ENCODE data around the gene GXYLT1. TPM values are rescaled to one million over a fixed set of nuclear protein-coding genes. Genes with fewer than 3 reads are reported as not detected.

The GXYLT1 gene
- polyA plus RNA-seq, 1 of the 3 experiments (the other 2 are of a cell fraction): 5.0 TPM

- DNase-seq: no peak
- POLR2A ChIA-PET: no interaction called here
- Histone ChIP-seq H4K20me1 (ENCODE audit: insufficient read depth) (no peaks in the 10 kb centered on the region), H3K9ac (no peak overlapping the region), H3K79me2 (ENCODE audit: insufficient read depth) (no peaks in the 10 kb centered on the region; the same call in 1 of the 2 replicates), H3K4me2 (0 out of 2 replicates have a peak overlapping the region, but pooled peaks have one; percentile 15), H3F3A (replicated peaks; ENCODE audit: insufficient read depth) (peaks cover 18% of the 10 kb centered on the region), H3K36me3 (replicated peaks in 1 of 2; ENCODE audit: control insufficient read depth in 1 of 2, insufficient read depth in 2 of 2, low read length in 1 of 2) (peaks cover 34 to 35% of the 10 kb centered on the region in 2 experiments), H3K27me3 (ENCODE audit: insufficient read depth) (no peaks in the 10 kb centered on the region), H3K9me2 (no peaks in the 10 kb centered on the region), H3K4me3 (ENCODE audit: low read depth in 2 of 2, low read length in 1 of 2) (no peak overlapping the region), H3K4me1 (ENCODE audit: control insufficient read depth in 1 of 2, insufficient read depth in 2 of 2, low read depth in 1 of 2, low read length in 1 of 2) (peaks cover 0 to 23% of the 10 kb centered on the region in 2 experiments; a peak in 2 of 4 replicates), H2AFZ (ENCODE audit: low read depth) (no peak overlapping the region), H3K27ac (ENCODE audit: low read depth in 2 of 2, low read length in 1 of 2) (0 out of 4 replicates have a peak overlapping the region, but pooled peaks of 1 of the 2 experiments have one; percentile 21), H3K9me3 (no peaks in the 10 kb centered on the region)
- CTCF ChIA-PET: no interaction called here
- TF ChIP-seq CHD2 (IDR thresholded peaks at IDR 0.05; ENCODE audit: low read length, partially characterized antibody) (no peak), PBX3 (IDR thresholded peaks at IDR 0.05) (no peak), REST (IDR thresholded peaks at IDR 0.05; ENCODE audit: low read depth, low read length) (no peak), MEF2A (IDR thresholded peaks at IDR 0.05; ENCODE audit: borderline replicate concordance, low read depth) (no peak), FOXJ3 (CRISPR knock-in tag; IDR thresholded peaks at IDR 0.05) (no peak), TEAD4 (IDR thresholded peaks at IDR 0.05; ENCODE audit: borderline replicate concordance, insufficient read depth) (no peak), ELF1 (IDR thresholded peaks at IDR 0.05) (no peak), GATA2 (CRISPR knock-in tag; IDR thresholded peaks at IDR 0.05) (no peak), RCOR1 (IDR thresholded peaks at IDR 0.05; ENCODE audit: low read length) (no peak), USF1 (IDR thresholded peaks at IDR 0.05; ENCODE audit: borderline replicate concordance, low read depth) (no peak), RFX5 (IDR thresholded peaks at IDR 0.05; ENCODE audit: low read length) (no peak), MAX (IDR thresholded peaks at IDR 0.05; ENCODE audit: low read depth) (no peak), FOXM1 (IDR thresholded peaks at IDR 0.05; ENCODE audit: low read depth) (no peak)
- WGBS (ENCODE audit: low lambda C conversion rate): 93% methylated on average over 1 of the region's 1 CpG
These were observed 18.3 kb upstream of the GXYLT1 start for GRCh38 chr12:42162965-42163364.
